Iris pigment epithelial cell (primary cell): ENCODE results near the gene CCNB1IP1.
A peak's percentile ranks its signal among the peaks of the same experiment; 100 is the strongest.
"Not testable (repeated sequence)": the region's sequence is repeated elsewhere in the genome, so short reads cannot be mapped to it uniquely, and the experiment has no call there.

Experiments used
- DNase-seq: peaks from one replicate; pipeline ENCODE4 v3.0.0-alpha.2; 2011; ENCODE audit warnings: low read depth

CCNB1IP1 gene

GRCh38 chr14:20332788-20333493, at the start of gene CCNB1IP1:
Gene CCNB1IP1 (minus strand): TSS chr14:20333279. CDS start chr14:20316523, 16,756 bp downstream.
- peak; percentile 91 for DNase-seq

GRCh38 chr14:20382526-20382925, 49.4 kb upstream of the CCNB1IP1 start:
- DNase-seq = no peak

GRCh38 chr14:20381341-20381740, 48.3 kb upstream of the CCNB1IP1 start:
- DNase-seq = no peak

- no peak for DNase-seq
These were observed 47.6 kb upstream of the CCNB1IP1 start for GRCh38 chr14:20380681-20381080.

GRCh38 chr14:20379743-20380142, 46.7 kb upstream of the CCNB1IP1 start:
- no peak for DNase-seq

- DNase-seq = no peak
These were observed 44.1 kb upstream of the CCNB1IP1 start for GRCh38 chr14:20377171-20377570.

- DNase-seq = no peak
These were observed 43.1 kb upstream of the CCNB1IP1 start for GRCh38 chr14:20376071-20376588.

GRCh38 chr14:20375471-20375870, 42.4 kb upstream of the CCNB1IP1 start:
- no peak for DNase-seq

- DNase-seq = no peak
These were observed 39.7 kb upstream of the CCNB1IP1 start for GRCh38 chr14:20372796-20373195.

GRCh38 chr14:20365928-20366327, 32.8 kb upstream of the CCNB1IP1 start:
- no peak for DNase-seq

GRCh38 chr14:20358474-20358873, 25.4 kb upstream of the CCNB1IP1 start:
- DNase-seq = not testable (repeated sequence)

- DNase-seq = peak; percentile 24
These were observed 23.3 kb upstream of the CCNB1IP1 start for GRCh38 chr14:20356422-20356821.

GRCh38 chr14:20350860-20351259, 17.8 kb upstream of the CCNB1IP1 start:
- DNase-seq = peak; percentile 29

GRCh38 chr14:20350282-20350681, 17.2 kb upstream of the CCNB1IP1 start:
- DNase-seq = peak; percentile 18

- DNase-seq = peak; percentile 62
These were observed 14.7 kb upstream of the CCNB1IP1 start for GRCh38 chr14:20347747-20348146.

- DNase-seq = no peak
These were observed 13.6 kb upstream of the CCNB1IP1 start for GRCh38 chr14:20346713-20347112.

- no peak for DNase-seq
These were observed 12.3 kb upstream of the CCNB1IP1 start for GRCh38 chr14:20345366-20345765.

GRCh38 chr14:20343862-20344220, 10.8 kb upstream of the CCNB1IP1 start:
- DNase-seq = peak; percentile 40

- peak; percentile 100 for DNase-seq
These were observed 10.2 kb upstream of the CCNB1IP1 start, which contains the start of gene PARP2 for GRCh38 chr14:20343092-20343861. Gene PARP2 (plus strand): TSS chr14:20343635. CDS start chr14:20343642, 7 bp downstream.

- no peak for DNase-seq
These were observed 8.6 kb upstream of the CCNB1IP1 start for GRCh38 chr14:20341646-20342045.

- DNase-seq = not testable (repeated sequence)
These were observed 8.0 kb upstream of the CCNB1IP1 start for GRCh38 chr14:20341032-20341431.

- DNase-seq = no peak
These were observed 938 bp upstream of the CCNB1IP1 start for GRCh38 chr14:20334017-20334416.

GRCh38 chr14:20333494-20333841, 389 bp upstream of the CCNB1IP1 start:
- no peak for DNase-seq
